Lower lobe of right lung (tissue), 2 donors: ENCODE measurements around the gene ZNF584. TPM values are rescaled to one million over a fixed set of nuclear protein-coding genes. Genes with fewer than 3 reads are reported as not detected.
A peak's percentile ranks its signal among the peaks of the same experiment; 100 is the strongest.

Experiments
- ATAC-seq, 2 donors: fragments of 200-7000 bp; cut with Tn5 transposase; one replicate each; pipeline ENCODE4 v1.9.1; 2020 to 2022; ENCODE audit warnings: mild to moderate bottlenecking in 2 of 2, moderate library complexity in 2 of 2
- DNase-seq: peaks from one replicate; pipeline ENCODE4 v3.0.0-alpha.2; 2020
- H3K27ac ChIP-seq: fragments of 200-600 bp; one replicate; pipeline ENCODE4 v1.8.0; 2022
- H3K27me3 ChIP-seq: fragments of 200-600 bp; one replicate; pipeline ENCODE4 v1.8.0; 2022; ENCODE audit warnings: low read depth
- H3K36me3 ChIP-seq: fragments of 200-600 bp; one replicate; pipeline ENCODE4 v1.8.0; 2022; ENCODE audit warnings: mild to moderate bottlenecking
- H3K4me1 ChIP-seq: fragments of 200-600 bp; one replicate; pipeline ENCODE4 v1.8.0; 2022
- H3K4me3 ChIP-seq: fragments of 200-600 bp; one replicate; pipeline ENCODE4 v1.8.0; 2022; ENCODE audit warnings: mild to moderate bottlenecking
- H3K9me3 ChIP-seq: fragments of 200-600 bp; one replicate; pipeline ENCODE4 v1.8.0; 2022
- intact Hi-C: fragments of 100-400 bp; cut with DNase I; formaldehyde crosslinking; loops from one replicate; pipeline ENCODE4 v1.11.0; 2022
- total RNA-seq: library from RNA; stranded (reverse); fragmentation: NEBNext Ultra II Directional; extraction: Animal tissue kit (Norgen Biotek cat#: 25700); gene quantifications from one replicate; pipeline ENCODE4 v1.2.1, GENCODE V29; 2021
- TF ChIP-seq, protein P1 (sequence below): fragments of 200-600 bp; IDR thresholded peaks from one replicate; pipeline ENCODE4 v1.8.0; 2022; ENCODE audit warnings: antibody characterized with exemption, mild to moderate bottlenecking
- donor health status: DM: no; HTN: yes; CAD: no; lungs with severe emphysema.

ZNF584 gene
- total RNA-seq, 1 donor from 2014 or later = 10.0 TPM

DNA sequence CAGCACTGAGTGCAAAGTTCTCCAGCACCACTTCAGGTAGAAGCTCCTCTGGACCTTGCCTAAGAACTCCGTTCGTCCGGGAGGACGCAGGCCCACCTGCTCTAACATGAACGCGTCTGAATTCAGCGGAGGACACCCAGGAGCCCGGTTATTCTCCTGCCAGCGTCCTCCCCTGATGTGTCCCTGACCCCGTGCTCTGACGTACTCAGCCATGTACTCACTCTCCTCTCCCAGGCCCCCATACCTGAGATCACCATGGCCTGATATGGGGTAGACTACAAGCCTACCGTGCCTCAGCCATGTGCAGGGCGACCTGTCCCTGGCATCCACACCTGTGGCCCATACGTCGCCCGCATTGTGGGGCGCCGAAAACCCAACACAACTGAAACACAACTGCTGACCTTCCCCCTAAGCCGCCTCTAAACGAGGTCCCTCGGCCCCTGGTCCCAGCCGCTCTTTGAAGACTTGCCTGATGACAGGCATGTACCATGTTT, 744 bp upstream of the ZNF584 start:
- H3K4me3 ChIP-seq = peak overlapping the region; percentile 90

GRCh38 chr19:58409010-58409790, 751 bp downstream of the ZNF584 start:
- no peaks in the 10 kb centered on the region for H3K27me3 ChIP-seq
- H3K9me3 ChIP-seq = no peaks in the 10 kb centered on the region
- TF ChIP-seq, protein P1, sequence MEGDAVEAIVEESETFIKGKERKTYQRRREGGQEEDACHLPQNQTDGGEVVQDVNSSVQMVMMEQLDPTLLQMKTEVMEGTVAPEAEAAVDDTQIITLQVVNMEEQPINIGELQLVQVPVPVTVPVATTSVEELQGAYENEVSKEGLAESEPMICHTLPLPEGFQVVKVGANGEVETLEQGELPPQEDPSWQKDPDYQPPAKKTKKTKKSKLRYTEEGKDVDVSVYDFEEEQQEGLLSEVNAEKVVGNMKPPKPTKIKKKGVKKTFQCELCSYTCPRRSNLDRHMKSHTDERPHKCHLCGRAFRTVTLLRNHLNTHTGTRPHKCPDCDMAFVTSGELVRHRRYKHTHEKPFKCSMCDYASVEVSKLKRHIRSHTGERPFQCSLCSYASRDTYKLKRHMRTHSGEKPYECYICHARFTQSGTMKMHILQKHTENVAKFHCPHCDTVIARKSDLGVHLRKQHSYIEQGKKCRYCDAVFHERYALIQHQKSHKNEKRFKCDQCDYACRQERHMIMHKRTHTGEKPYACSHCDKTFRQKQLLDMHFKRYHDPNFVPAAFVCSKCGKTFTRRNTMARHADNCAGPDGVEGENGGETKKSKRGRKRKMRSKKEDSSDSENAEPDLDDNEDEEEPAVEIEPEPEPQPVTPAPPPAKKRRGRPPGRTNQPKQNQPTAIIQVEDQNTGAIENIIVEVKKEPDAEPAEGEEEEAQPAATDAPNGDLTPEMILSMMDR = no peak
- DNase-seq (no peak), ATAC-seq (peak; percentile 31 to 39)
- H3K27ac ChIP-seq = peak overlapping the region; percentile 89
- H3K4me3 ChIP-seq = peak overlapping the region; percentile 90
- H3K4me1 ChIP-seq = peaks cover 28% of the 10 kb centered on the region
- H3K36me3 ChIP-seq = peaks cover 3% of the 10 kb centered on the region
- intact Hi-C loops = no loop called here

More for the DNA sequence above, 744 bp upstream of the ZNF584 start:
- DNase-seq = no peak
- H3K36me3 ChIP-seq = no peaks in the 10 kb centered on the region
- intact Hi-C loops = no loop called here
- H3K9me3 ChIP-seq = no peaks in the 10 kb centered on the region
- H3K4me1 ChIP-seq = peaks cover 28% of the 10 kb centered on the region
- no peaks in the 10 kb centered on the region for H3K27me3 ChIP-seq
- TF ChIP-seq, protein P1 = no peak
- ATAC-seq = peak; percentile 16 to 21
- H3K27ac ChIP-seq = peak overlapping the region; percentile 89

DNA sequence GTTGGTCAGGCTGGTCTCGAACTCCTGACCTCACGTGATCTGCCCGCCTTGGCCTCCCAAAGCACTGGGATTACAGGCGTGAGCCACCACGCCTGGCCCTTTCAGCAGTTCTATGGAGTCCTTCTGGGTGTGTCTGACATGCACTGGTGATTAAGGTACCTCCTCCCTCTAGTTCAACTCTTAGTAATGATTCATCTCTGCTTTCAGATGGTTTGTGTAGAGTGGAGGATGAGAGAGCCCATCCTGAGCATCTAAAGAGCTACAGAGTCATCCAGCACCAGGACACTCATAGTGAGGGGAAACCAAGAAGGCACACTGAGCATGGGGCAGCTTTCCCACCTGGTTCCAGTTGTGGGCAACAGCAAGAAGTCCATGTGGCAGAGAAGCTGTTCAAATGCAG, 8.2 kb downstream of the ZNF584 start:
- Histone ChIP-seq H3K9me3 (no peaks in the 10 kb centered on the region), H3K27ac (no peak overlapping the region), H3K36me3 (peaks cover 52% of the 10 kb centered on the region), H3K4me1 (no peaks in the 10 kb centered on the region), H3K27me3 (no peaks in the 10 kb centered on the region), H3K4me3 (no peak overlapping the region)
- TF ChIP-seq, protein P1 = no peak
- no peak for DNase-seq
- ATAC-seq = no peak
- intact Hi-C loops = no loop called here

- Histone ChIP-seq H3K9me3 (no peaks in the 10 kb centered on the region), H3K27ac (no peak overlapping the region), H3K36me3 (peaks cover 52% of the 10 kb centered on the region), H3K4me3 (no peak overlapping the region), H3K4me1 (no peaks in the 10 kb centered on the region), H3K27me3 (no peaks in the 10 kb centered on the region)
- intact Hi-C loops = no loop called here
- TF ChIP-seq, protein P1 = no peak
- DNase-seq = no peak
- ATAC-seq = no peak
Measured at GRCh38 chr19:58417071-58417470, 8.6 kb downstream of the ZNF584 start.

DNA sequence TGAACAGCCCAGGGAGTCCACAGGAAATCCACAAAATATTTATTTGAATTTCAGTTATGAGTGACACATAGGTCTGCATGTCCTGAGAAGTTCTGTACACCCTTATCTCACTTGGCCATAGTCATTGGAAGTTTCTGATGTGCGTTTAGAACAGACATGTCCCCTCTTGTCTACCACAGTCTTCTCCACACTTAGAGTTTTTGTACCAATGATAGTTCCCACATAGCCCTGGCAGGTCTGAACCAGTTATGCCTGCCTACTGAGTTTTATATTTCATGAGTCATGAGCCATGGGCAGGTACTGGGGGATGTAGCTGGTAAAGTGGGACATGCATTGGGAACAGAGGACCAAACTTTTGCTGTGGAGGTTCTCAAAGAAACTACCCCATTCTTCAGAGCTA, 20.2 kb downstream of the ZNF584 start:
- ATAC-seq (no peak), DNase-seq (no peak)
- Histone ChIP-seq H3K27ac (no peak overlapping the region), H3K9me3 (peaks cover 64% of the 10 kb centered on the region), H3K36me3 (peaks cover 2% of the 10 kb centered on the region), H3K4me3 (no peak overlapping the region), H3K27me3 (no peaks in the 10 kb centered on the region), H3K4me1 (no peaks in the 10 kb centered on the region)
- intact Hi-C loops = no loop called here
- TF ChIP-seq, protein P1 = no peak
